IPS-18c (cell line): ENCODE data around the gene OAS2.

Experiments used
- H3K4me3 ChIP-seq: 2 replicates; pipeline ENCODE4 v1.7.0; 2013; ENCODE audit warnings: low read depth, mild to moderate bottlenecking, low read length, moderate library complexity; ENCODE audit not compliant: insufficient read depth
- H3K9me3 ChIP-seq: one replicate; pipeline ENCODE4 v1.6.1; 2013; ENCODE audit warnings: mild to moderate bottlenecking, low read length, moderate library complexity; ENCODE audit not compliant: control insufficient read depth, insufficient read depth

OAS2 gene

GRCh38 chr12:112997506-112997905 is 19.2 kb downstream of the OAS2 start:
- no peak overlapping the region for H3K4me3 ChIP-seq
- H3K9me3 ChIP-seq, result peaks cover 4% of the 10 kb centered on the region

GRCh38 chr12:112998987-112999767 is 20.9 kb downstream of the OAS2 start:
- no peak overlapping the region for H3K4me3 ChIP-seq

GRCh38 chr12:113000433-113000832 is 22.1 kb downstream of the OAS2 start:
- Histone ChIP-seq H3K9me3 (peaks cover 4% of the 10 kb centered on the region), H3K4me3 (no peak overlapping the region)

More at GRCh38 chr12:112998987-112999767, 20.9 kb downstream of the OAS2 start:
- peaks cover 4% of the 10 kb centered on the region for H3K9me3 ChIP-seq

DNA sequence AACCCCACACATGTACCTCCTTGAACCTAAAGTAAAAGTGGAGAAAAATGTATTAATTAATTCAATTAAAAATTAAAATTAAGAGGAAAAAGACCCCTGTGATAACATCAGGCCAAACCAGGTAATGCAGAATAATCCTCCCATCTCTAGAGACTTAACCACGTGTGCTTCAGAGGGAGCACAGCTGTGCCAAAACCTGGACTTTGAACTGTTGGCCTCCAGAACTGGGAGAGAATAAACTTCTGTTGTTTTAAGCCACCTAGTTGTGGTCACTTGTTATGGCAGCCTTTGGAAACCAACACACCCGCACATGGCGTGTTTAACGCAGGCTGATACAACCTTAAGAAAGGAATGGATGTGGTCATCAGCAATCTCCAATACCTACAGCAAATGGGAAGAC is 23.8 kb downstream of the OAS2 start:
- Histone ChIP-seq H3K9me3 (peaks cover 2% of the 10 kb centered on the region), H3K4me3 (no peak overlapping the region)

- H3K4me3 ChIP-seq, result no peak overlapping the region
Measured at GRCh38 chr12:113002676-113003075, 24.4 kb downstream of the OAS2 start.

DNA sequence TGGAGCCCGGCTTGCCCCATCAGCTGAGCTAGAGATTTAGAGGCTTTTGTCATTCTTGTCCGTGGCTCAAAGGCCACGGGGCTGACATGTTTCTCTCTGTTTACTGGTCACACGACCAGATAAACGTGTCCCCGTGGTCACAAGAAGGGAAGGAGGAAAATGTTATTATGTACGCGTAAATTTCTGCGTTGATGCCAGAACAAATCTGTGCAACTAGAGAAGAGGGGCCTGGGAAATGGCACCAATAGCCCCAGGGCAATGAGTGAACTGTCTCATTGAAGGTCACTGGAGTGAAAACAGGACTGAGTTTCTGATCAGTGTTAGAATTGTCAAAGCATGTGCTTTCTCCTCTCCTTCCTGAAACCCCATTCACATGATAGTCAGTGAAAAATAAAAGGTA is 25.3 kb downstream of the OAS2 start:
- Histone ChIP-seq H3K9me3 (peaks cover 2% of the 10 kb centered on the region), H3K4me3 (no peak overlapping the region)

More at GRCh38 chr12:113002676-113003075, 24.4 kb downstream of the OAS2 start:
- H3K9me3 ChIP-seq, result peaks cover 2% of the 10 kb centered on the region

GRCh38 chr12:113005762-113006161 is 27.4 kb downstream of the OAS2 start:
- Histone ChIP-seq H3K9me3 (no peaks in the 10 kb centered on the region), H3K4me3 (no peak overlapping the region)

GRCh38 chr12:113006206-113006605 is 27.9 kb downstream of the OAS2 start:
- peaks cover 1% of the 10 kb centered on the region for H3K9me3 ChIP-seq
- no peak overlapping the region for H3K4me3 ChIP-seq

DNA sequence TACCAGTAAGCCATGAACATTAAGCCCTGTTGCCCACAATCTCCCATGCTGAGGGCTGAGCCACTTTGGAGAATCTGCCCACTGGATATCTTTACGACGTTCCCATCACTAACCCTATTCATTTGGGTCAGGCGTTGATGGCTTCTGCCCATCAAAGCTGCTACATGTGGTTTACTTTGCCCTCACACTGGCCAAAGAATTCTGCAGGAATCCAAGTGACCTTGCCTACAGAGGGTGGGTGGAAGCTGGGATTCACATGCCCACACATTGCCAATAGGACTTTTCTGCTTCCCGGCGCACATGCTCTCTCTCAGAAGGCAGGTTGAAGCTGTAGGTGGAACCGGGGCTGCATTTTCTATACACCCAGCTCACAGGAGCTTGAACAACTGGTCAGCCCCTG is 28.3 kb downstream of the OAS2 start:
- no peak overlapping the region for H3K4me3 ChIP-seq
- H3K9me3 ChIP-seq, result peaks cover 4% of the 10 kb centered on the region

DNA sequence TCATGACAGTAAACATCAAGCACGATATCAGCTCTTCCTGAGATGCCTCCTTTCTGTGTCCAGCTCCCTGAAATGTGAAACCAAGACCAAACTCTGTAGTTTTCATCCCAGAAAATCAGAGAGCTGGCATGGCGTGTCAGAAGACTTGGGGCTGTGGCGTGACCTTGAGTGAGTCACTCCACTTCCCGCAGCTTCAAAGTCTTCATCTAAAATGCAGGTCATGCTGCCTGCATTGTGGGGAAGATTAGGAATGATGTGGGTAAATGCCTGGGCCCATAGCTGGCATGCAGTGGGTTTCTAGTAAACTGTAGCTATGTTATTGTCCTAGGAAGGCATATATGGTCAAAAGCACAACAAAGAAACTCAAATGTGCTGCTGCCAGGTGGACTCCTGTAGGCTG is 28.8 kb downstream of the OAS2 start:
- Histone ChIP-seq H3K9me3 (peaks cover 5% of the 10 kb centered on the region), H3K4me3 (no peak overlapping the region)

GRCh38 chr12:113010701-113011100 is 32.4 kb downstream of the OAS2 start:
- H3K4me3 ChIP-seq, result no peak overlapping the region
- peaks cover 5% of the 10 kb centered on the region for H3K9me3 ChIP-seq

DNA sequence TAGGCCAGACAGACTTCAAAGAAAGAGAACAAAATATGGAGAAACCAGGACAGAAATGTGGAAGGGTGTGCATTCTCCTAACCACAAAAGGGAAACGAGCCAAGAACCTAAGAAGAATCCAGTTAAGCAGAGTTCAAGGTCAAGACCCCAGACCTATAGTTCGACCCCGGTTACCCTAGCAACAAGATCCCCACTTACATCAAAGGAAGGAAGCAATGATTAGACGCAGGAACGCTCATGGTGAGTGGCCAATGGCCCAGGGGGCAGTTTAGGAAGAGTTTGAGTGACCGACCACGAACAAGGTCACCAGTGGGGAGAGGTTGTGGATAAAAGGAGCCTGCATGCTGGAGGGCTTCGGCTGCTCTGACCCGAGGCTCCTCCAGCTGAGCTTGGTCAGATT is 36.2 kb downstream of the OAS2 start:
- Histone ChIP-seq H3K9me3 (peaks cover 5% of the 10 kb centered on the region), H3K4me3 (no peak overlapping the region)

DNA sequence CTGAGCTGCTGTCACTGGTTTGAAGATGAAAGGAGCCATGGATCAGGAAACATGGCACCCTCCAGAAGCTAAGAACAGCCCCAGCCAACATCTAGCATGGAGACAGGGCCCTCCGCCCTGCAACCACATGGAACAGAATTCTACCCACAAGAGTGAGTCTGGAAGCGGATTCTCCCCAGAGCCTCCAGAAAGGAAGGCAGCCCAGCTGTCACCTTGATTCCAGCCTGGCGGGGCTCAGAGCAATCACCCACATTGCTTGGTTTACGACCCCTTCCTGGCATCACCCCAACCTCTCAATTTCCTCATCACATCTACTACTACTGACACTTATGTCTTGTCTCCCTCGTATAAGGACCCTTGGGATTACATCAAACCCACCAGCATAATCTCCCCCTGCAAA is 38.5 kb downstream of the OAS2 start:
- no peak overlapping the region for H3K4me3 ChIP-seq
- no peaks in the 10 kb centered on the region for H3K9me3 ChIP-seq

GRCh38 chr12:113019025-113019424 is 40.7 kb downstream of the OAS2 start:
- no peaks in the 10 kb centered on the region for H3K9me3 ChIP-seq
- H3K4me3 ChIP-seq, result no peak overlapping the region

DNA sequence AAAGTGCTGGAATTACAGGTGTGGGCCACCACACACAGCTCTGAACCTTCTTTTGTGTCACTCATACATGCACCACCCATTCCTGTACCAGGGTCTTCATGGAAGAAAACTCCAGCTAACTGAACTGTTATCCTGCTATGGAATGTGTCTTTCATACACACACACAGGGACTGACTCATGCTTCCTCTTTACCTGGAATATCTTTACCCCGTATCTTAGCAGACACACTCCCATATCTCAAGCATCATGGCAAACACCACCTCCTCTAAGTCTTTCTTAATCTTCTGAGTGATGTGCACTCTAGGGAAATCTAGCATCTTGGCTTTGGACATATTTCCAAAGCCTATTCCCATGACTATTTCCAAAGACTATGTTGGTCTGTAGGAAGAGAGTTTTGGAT is 43.2 kb downstream of the OAS2 start:
- peaks cover 2% of the 10 kb centered on the region for H3K9me3 ChIP-seq
- no peak overlapping the region for H3K4me3 ChIP-seq

DNA sequence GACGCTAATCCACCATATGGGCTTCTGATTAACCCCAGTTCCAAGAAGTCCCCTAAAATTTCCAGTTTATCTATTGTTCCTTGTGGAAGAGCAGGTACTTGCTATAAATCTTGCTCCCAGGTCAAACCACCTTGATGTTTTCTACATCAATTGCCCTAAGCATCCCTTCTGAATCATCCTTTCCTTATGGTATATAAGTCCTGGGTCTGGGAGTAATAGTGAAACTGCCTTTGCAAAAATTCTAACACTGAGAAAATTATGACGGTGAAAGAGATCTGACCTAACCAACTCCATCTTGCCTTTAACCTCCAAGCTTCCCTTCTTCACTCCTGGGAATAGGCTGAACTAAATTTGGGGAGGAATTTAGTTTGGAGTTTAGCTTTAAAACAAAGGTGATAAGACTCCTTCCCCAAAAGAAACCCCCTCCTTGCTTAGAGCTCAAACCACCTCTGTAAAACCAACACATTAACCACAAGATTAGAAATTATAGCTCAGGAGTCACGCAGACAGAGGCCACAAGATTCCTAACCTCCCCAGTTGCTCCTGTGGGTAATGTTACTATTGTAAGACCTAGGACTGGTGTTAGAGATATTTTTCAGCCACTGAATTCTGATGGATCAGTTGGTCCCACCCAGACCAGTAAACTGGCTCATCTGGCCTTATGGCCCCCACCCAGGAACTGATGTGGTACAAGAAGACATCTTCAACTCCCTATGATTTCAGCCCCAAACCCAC is 44.4 kb downstream of the OAS2 start:
- Histone ChIP-seq H3K9me3 (peaks cover 2% of the 10 kb centered on the region), H3K4me3 (no peak overlapping the region)

GRCh38 chr12:113027726-113028125 is 49.4 kb downstream of the OAS2 start:
- Histone ChIP-seq H3K4me3 (no peak overlapping the region), H3K9me3 (peaks cover 2% of the 10 kb centered on the region)

- Histone ChIP-seq H3K9me3 (peaks cover 2% of the 10 kb centered on the region), H3K4me3 (no peak overlapping the region)
Measured at GRCh38 chr12:113030875-113031525, 52.7 kb downstream of the OAS2 start.
